Measurements from ENCODE around the gene EFEMP1. TPM values are rescaled to one million over a fixed set of nuclear protein-coding genes. Genes with fewer than 3 reads are reported as not detected.

Gene EFEMP1
- total RNA-seq, 1 experiment from 2014 or later, result 24.0 TPM

GRCh38 chr2:55883357-55883756 is 40.2 kb downstream of the EFEMP1 start:
- ChIA-PET POLR2A (no interaction called here), CTCF (no interaction called here)
- no peak for DNase-seq (ENCODE audit: low spot score)
- no peak overlapping the region for H3K27ac Mint-ChIP-seq
- ATAC-seq, result peak; percentile 26; the same call in 1 of the 2 replicates
- no peak overlapping the region for H3K4me3 Mint-ChIP-seq
- peaks cover 6% of the 10 kb centered on the region for H3K4me1 Mint-ChIP-seq
- TF ChIP-seq ATF3 (CRISPR knock-in tag; conservative IDR thresholded peaks at IDR 0.05) (no peak), GRHL2 (CRISPR knock-in tag; IDR thresholded peaks at IDR 0.05; ENCODE audit: insufficient replicate concordance, severe bottlenecking) (no peak), AR (CRISPR knock-in tag; IDR thresholded peaks at IDR 0.05) (no peak), ZNF281 (CRISPR knock-in tag; IDR thresholded peaks at IDR 0.05) (no peak), FOXP1 (CRISPR knock-in tag; IDR thresholded peaks at IDR 0.05; ENCODE audit: borderline replicate concordance) (no peak), GABPB1 (CRISPR knock-in tag; IDR thresholded peaks at IDR 0.05) (no peak), CBFB (CRISPR knock-in tag; IDR thresholded peaks at IDR 0.05; ENCODE audit: low read depth) (no peak), NFYB (CRISPR knock-in tag; conservative IDR thresholded peaks at IDR 0.05; ENCODE audit: low read depth) (no peak), ZBTB21 (CRISPR knock-in tag; IDR thresholded peaks at IDR 0.05; ENCODE audit: borderline replicate concordance) (no peak), ZNF317 (CRISPR knock-in tag; IDR thresholded peaks at IDR 0.05; ENCODE audit: borderline replicate concordance, low read depth) (no peak), USF2 (CRISPR knock-in tag; IDR thresholded peaks at IDR 0.05) (no peak), MXD4 (CRISPR knock-in tag; IDR thresholded peaks at IDR 0.05; ENCODE audit: borderline replicate concordance) (no peak), ZMAT4 (CRISPR knock-in tag; IDR thresholded peaks at IDR 0.05) (no peak), ZNF232 (CRISPR knock-in tag; IDR thresholded peaks at IDR 0.05) (no peak), ZNF671 (CRISPR knock-in tag; IDR thresholded peaks at IDR 0.05) (no peak), ATF1 (CRISPR knock-in tag; IDR thresholded peaks at IDR 0.05) (no peak), MAX (CRISPR knock-in tag; IDR thresholded peaks at IDR 0.05) (no peak)
- H3K36me3 Mint-ChIP-seq, result no peaks in the 10 kb centered on the region
- no peaks in the 10 kb centered on the region for H3K27me3 Mint-ChIP-seq (ENCODE audit: low read depth)
- no peaks in the 10 kb centered on the region for H3K9me3 Mint-ChIP-seq

GRCh38 chr2:55882954-55883353 is 40.6 kb downstream of the EFEMP1 start:
- Mint-ChIP-seq H3K4me1 (peaks cover 4% of the 10 kb centered on the region), H3K36me3 (no peaks in the 10 kb centered on the region), H3K27me3 (ENCODE audit: low read depth) (no peaks in the 10 kb centered on the region), H3K4me3 (no peak overlapping the region), H3K27ac (no peak overlapping the region), H3K9me3 (no peaks in the 10 kb centered on the region)
- ATAC-seq (no peak), DNase-seq (ENCODE audit: low spot score) (no peak)
- ChIA-PET POLR2A (no interaction called here), CTCF (no interaction called here)
- TF ChIP-seq ZSCAN18 (CRISPR knock-in tag; IDR thresholded peaks at IDR 0.05) (no peak), ZMAT4 (CRISPR knock-in tag; IDR thresholded peaks at IDR 0.05) (no peak), ZNF263 (CRISPR knock-in tag; IDR thresholded peaks at IDR 0.05; ENCODE audit: low read depth) (no peak), SMAD4 (CRISPR knock-in tag; IDR thresholded peaks at IDR 0.05) (no peak), GABPB1 (CRISPR knock-in tag; IDR thresholded peaks at IDR 0.05) (no peak), ZNF416 (CRISPR knock-in tag; IDR thresholded peaks at IDR 0.05) (no peak), MYBL2 (CRISPR knock-in tag; IDR thresholded peaks at IDR 0.05) (no peak), IRF1 (CRISPR knock-in tag; IDR thresholded peaks at IDR 0.05) (no peak), CREM (CRISPR knock-in tag; IDR thresholded peaks at IDR 0.05) (no peak), ZNF396 (CRISPR knock-in tag; IDR thresholded peaks at IDR 0.05; ENCODE audit: borderline replicate concordance) (no peak), HMGA2 (CRISPR knock-in tag; IDR thresholded peaks at IDR 0.05) (no peak), TEAD4 (CRISPR knock-in tag; IDR thresholded peaks at IDR 0.05) (no peak)

Measured in WTC11 (cell line).